COR-L47 (cell line): ENCODE data around the gene CATSPERE.
"Not testable (repeated sequence)": the region's sequence is repeated elsewhere in the genome, so short reads cannot be mapped to it uniquely, and the experiment has no call there.

Source experiments
- DNase-seq: peaks from one replicate; lab custom pipeline; 2025; lab: John Stamatoyannopoulos, UW

CATSPERE gene

GRCh38 chr1:244449936-244450508 is 11.1 kb upstream of the CATSPERE start:
- DNase-seq, result no peak

GRCh38 chr1:244450597-244451538 is 10.2 kb upstream of the CATSPERE start:
- no peak for DNase-seq

- DNase-seq, result no peak
Observed at GRCh38 chr1:244451539-244451950, 9.5 kb upstream of the CATSPERE start, which contains the start of gene ADSS2. ADSS2 (minus strand) TSS chr1:244451909; CDS start chr1:244451817, 92 bp downstream.

GRCh38 chr1:244451951-244452795 is 8.9 kb upstream of the CATSPERE start:
- peak; percentile 100 for DNase-seq

- DNase-seq, result no peak
Observed at GRCh38 chr1:244454412-244454811, 6.7 kb upstream of the CATSPERE start.

GRCh38 chr1:244456586-244456985 is 4.5 kb upstream of the CATSPERE start:
- DNase-seq, result no peak

GRCh38 chr1:244458781-244459180 is 2.3 kb upstream of the CATSPERE start:
- no peak for DNase-seq

- no peak for DNase-seq
Observed at GRCh38 chr1:244460197-244460596, 876 bp upstream of the CATSPERE start.

GRCh38 chr1:244466724-244467123 is 5.7 kb downstream of the CATSPERE start:
- DNase-seq, result no peak

- no peak for DNase-seq
Observed at GRCh38 chr1:244473059-244473605, 12.1 kb downstream of the CATSPERE start.

- not testable (repeated sequence) for DNase-seq
Observed at GRCh38 chr1:244484971-244485370, 23.9 kb downstream of the CATSPERE start.

GRCh38 chr1:244494653-244495052 is 33.6 kb downstream of the CATSPERE start:
- no peak for DNase-seq

GRCh38 chr1:244496186-244496585 is 35.1 kb downstream of the CATSPERE start:
- no peak for DNase-seq

- DNase-seq, result no peak
Observed at GRCh38 chr1:244497805-244498204, 36.7 kb downstream of the CATSPERE start.

- not testable (repeated sequence) for DNase-seq
Observed at GRCh38 chr1:244499484-244499883, 38.4 kb downstream of the CATSPERE start.

- not testable (repeated sequence) for DNase-seq
Observed at GRCh38 chr1:244500515-244500914, 39.4 kb downstream of the CATSPERE start.

GRCh38 chr1:244502630-244503029 is 41.6 kb downstream of the CATSPERE start:
- no peak for DNase-seq

GRCh38 chr1:244513493-244513892 is 52.4 kb downstream of the CATSPERE start:
- no peak for DNase-seq

GRCh38 chr1:244515680-244516079 is 54.6 kb downstream of the CATSPERE start:
- DNase-seq, result no peak

- no peak for DNase-seq
Observed at GRCh38 chr1:244536316-244536715, 75.2 kb downstream of the CATSPERE start.

- no peak for DNase-seq
Observed at GRCh38 chr1:244545511-244545910, 84.4 kb downstream of the CATSPERE start.

GRCh38 chr1:244548558-244549115 is 87.6 kb downstream of the CATSPERE start:
- no peak for DNase-seq
